B cell (primary cell): ENCODE data around the gene CMIP. TPM values are rescaled to one million over a fixed set of nuclear protein-coding genes. Genes with fewer than 3 reads are reported as not detected.

Source experiments
- ATAC-seq: fragments of 200-7000 bp; cut with Tn5 transposase; one replicate; pipeline ENCODE4 v1.10.0; 2021; ENCODE audit warnings: low read depth, mild to moderate bottlenecking, moderate number of reproducible peaks, moderate library complexity
- CTCF ChIA-PET: fragments of 350-600 bp; sonication (Branson Sonifier 250); formaldehyde crosslinking; loops from one replicate; lab custom pipeline; 2021; ENCODE audit warnings: antibody characterized with exemption, inconsistent platforms; lab: Charles Lee
- POLR2A ChIA-PET: fragments of 350-600 bp; sonication (Branson Sonifier 250); formaldehyde crosslinking; loops from one replicate; lab custom pipeline; 2021; ENCODE audit warnings: antibody characterized with exemption; lab: Charles Lee
- DNase-seq: peaks from one replicate; pipeline ENCODE4 v3.0.0; 2013
- H2AFZ ChIP-seq: 2 replicates; pipeline ENCODE4 v1.6.1; 2012; ENCODE audit warnings: mild to moderate bottlenecking, low read depth, low read length; ENCODE audit not compliant: insufficient read depth, poor library complexity, severe bottlenecking
- H3K27ac ChIP-seq, 2 donors: 1 replicate in 1 of 2; 2 replicates in 1 of 2; pipeline ENCODE4 v1.5.1; 2012 to 2013; ENCODE audit warnings: low read length in 2 of 2, mild to moderate bottlenecking in 2 of 2, moderate library complexity in 1 of 2
- H3K27me3 ChIP-seq, 4 experiments: fragments of 200-600 bp in 1 of 4; sonication (generic) in 1 of 4; replicated peaks in 1 of 4; 1 replicate in 2 of 4; 2 replicates in 2 of 4; pipeline versions ENCODE4 v1.6.1 to v1.7.0; 2013 to 2016; ENCODE audit warnings: low read length in 3 of 4, mild to moderate bottlenecking in 2 of 4, mixed read lengths in 1 of 4, moderate library complexity in 1 of 4; ENCODE audit not compliant: insufficient read depth in 4 of 4, control insufficient read depth in 3 of 4; ENCODE audit errors: control extremely low read depth in 1 of 4
- H3K36me3 ChIP-seq, 2 experiments: replicated peaks in 1 of 2; 1 replicate in 1 of 2; 2 replicates in 1 of 2; pipeline versions ENCODE4 v1.6.1 to v1.7.1; 2013; ENCODE audit warnings: low read length in 1 of 2; ENCODE audit not compliant: insufficient read depth in 2 of 2, control insufficient read depth in 1 of 2; ENCODE audit errors: control extremely low read depth in 1 of 2, extremely low read depth in 1 of 2
- H3K4me1 ChIP-seq, 2 donors: fragments of 200-600 bp in 1 of 2; sonication (generic) in 1 of 2; 1 replicate in 1 of 2; 2 replicates in 1 of 2; pipeline versions ENCODE4 v1.5.1 to v1.6.1; 2013 to 2017; ENCODE audit warnings: low read length in 2 of 2; ENCODE audit not compliant: control insufficient read depth in 2 of 2, insufficient read depth in 2 of 2
- H3K4me2 ChIP-seq: replicated peaks from 2 replicates; pipeline ENCODE3; 2012; ENCODE audit warnings: mild to moderate bottlenecking, low read depth, low read length; ENCODE audit not compliant: poor library complexity, severe bottlenecking
- H3K4me3 ChIP-seq, 5 experiments: fragments of 200-600 bp in 1 of 5; sonication (generic) in 1 of 5; 1 replicate in 3 of 5; 2 replicates in 2 of 5; pipeline versions ENCODE4 v1.5.1 to v1.7.0; 2011 to 2016; ENCODE audit warnings: low read length in 4 of 5, mild to moderate bottlenecking in 4 of 5, low read depth in 2 of 5, control low read depth in 1 of 5, moderate library complexity in 1 of 5; ENCODE audit not compliant: insufficient read depth in 1 of 5; ENCODE audit errors: control extremely low read depth in 1 of 5, extremely low read depth in 1 of 5
- H3K79me2 ChIP-seq: fragments of 200-600 bp; sonication (generic); one replicate; pipeline ENCODE4 v1.6.0; 2016; ENCODE audit warnings: low read length; ENCODE audit not compliant: control insufficient read depth, insufficient read depth
- H3K9ac ChIP-seq: fragments of 200-600 bp; sonication (generic); 2 replicates; pipeline ENCODE4 v1.6.1; 2017; ENCODE audit warnings: mild to moderate bottlenecking, low read length, moderate library complexity
- H3K9me3 ChIP-seq, 3 donors: one replicate each; pipeline versions ENCODE4 v1.6.1 to v1.7.1; 2013; ENCODE audit warnings: low read length in 2 of 3; ENCODE audit not compliant: control insufficient read depth in 2 of 3, insufficient read depth in 1 of 3; ENCODE audit errors: control extremely low read depth in 1 of 3
- H4K20me1 ChIP-seq: 2 replicates; pipeline ENCODE4 v1.6.0; 2012; ENCODE audit warnings: mild to moderate bottlenecking, low read length; ENCODE audit not compliant: insufficient read depth, control insufficient read depth, poor library complexity, severe bottlenecking
- H3K27ac Mint-ChIP-seq: one replicate; pipeline ENCODE4 v1.8.0; 2021; ENCODE audit warnings: mixed read lengths
- H3K27me3 Mint-ChIP-seq: one replicate; pipeline ENCODE4 v1.8.0; 2021; ENCODE audit warnings: mixed read lengths
- H3K4me1 Mint-ChIP-seq: one replicate; pipeline ENCODE4 v1.8.0; 2021; ENCODE audit warnings: mixed read lengths
- H3K4me3 Mint-ChIP-seq: one replicate; pipeline ENCODE4 v1.8.0; 2021; ENCODE audit warnings: mixed read lengths
- H3K9me3 Mint-ChIP-seq: one replicate; pipeline ENCODE4 v1.8.0; 2022; ENCODE audit warnings: mixed read lengths; ENCODE audit not compliant: insufficient read depth
- EZH2 ChIP-seq: IDR thresholded peaks from 2 replicates; pipeline ENCODE4 v1.6.1; 2012; ENCODE audit warnings: borderline replicate concordance, low read depth, mild to moderate bottlenecking, moderate library complexity, low read length; ENCODE audit not compliant: insufficient read depth, poor library complexity, severe bottlenecking
- WGBS: methylation state at CpG from one replicate; pipeline ENCODE4 v1.1.5; 2013; ENCODE audit warnings: missing lambda C conversion rate; ENCODE audit not compliant: insufficient coverage; 5-methylcytosine and 5-hydroxymethylcytosine counted together
- intact Hi-C: fragments of 100-400 bp; cut with micrococcal nuclease; formaldehyde crosslinking; loops from one replicate; pipeline ENCODE4 v1.10.0; 2022
- polyA plus RNA-seq: library from polyadenylated mRNA; depleted of rRNA; stranded (reverse); fragments of >200 nt; gene quantifications from 2 replicates; pipeline ENCODE4 v1.2.3, GENCODE V29; 2012
- total RNA-seq, 2 donors: library from RNA; stranded (reverse); fragments of 120-200 nt in 1 of 2; gene quantifications; 1 replicate in 1 of 2; 2 replicates in 1 of 2; pipeline versions ENCODE4 v1.2.3 to v1.2.4, GENCODE V29; 2013 to 2022
- TF ChIP-seq, protein P1 (sequence below): fragments of 200-600 bp; IDR thresholded peaks from one replicate; pipeline ENCODE4 v1.8.0; 2022; ENCODE audit warnings: antibody characterized with exemption, mild to moderate bottlenecking

Gene CMIP
- total and polyA plus RNA-seq, 2 donors (not counting 1 experiment from before 2014, with no cell fraction given): 27.1 to 155 TPM

DNA sequence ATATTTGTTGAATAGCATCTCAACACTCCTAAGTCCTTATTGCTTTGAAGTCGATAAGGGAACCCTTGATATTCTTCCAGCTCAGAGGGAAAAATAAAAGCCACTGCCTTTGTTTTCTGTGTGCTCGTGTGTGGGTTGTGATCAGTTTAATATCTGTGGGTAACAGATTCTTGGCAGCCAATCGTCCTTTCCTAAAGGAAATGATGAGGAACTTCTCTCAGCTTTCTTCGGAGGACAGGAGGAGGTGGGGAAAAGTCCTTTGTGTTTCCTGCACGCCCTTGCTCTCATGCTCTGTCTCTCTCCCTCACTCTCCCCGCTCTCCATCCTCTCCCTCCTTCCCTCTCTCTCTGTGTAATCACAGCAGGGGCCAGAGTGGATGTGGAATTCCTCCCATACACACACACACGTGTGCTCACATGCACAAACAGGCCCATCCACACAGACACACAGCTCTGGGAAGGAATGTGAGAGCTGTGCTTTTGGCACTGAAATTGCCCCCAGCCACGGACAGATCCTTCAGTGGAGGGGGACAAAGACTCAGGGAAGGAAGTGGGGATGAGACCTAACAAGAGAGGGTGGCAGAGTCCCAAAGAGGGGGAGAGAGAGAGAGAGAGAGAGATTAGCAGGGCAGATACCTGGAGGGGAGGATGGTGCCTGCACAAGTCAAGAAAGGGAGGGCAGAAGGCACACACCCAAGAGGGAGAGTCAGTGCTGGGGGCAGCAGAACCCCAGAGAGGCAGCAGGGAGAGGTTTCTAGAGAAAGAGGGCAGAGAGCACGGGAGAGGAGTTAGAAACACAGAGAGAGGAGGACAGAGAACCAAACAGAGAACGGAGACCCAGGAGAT, 250.9 kb downstream of the CMIP start:
- H4K20me1 ChIP-seq: peaks cover 17% of the 10 kb centered on the region
- Mint-ChIP-seq H3K9me3 (no peaks in the 10 kb centered on the region), H3K4me1 (no peaks in the 10 kb centered on the region), H3K27me3 (no peaks in the 10 kb centered on the region), H3K4me3 (no peak overlapping the region), H3K27ac (no peak overlapping the region)
- POLR2A ChIA-PET: no interaction called here
- no peaks in the 10 kb centered on the region for H3K4me1 ChIP-seq
- ATAC-seq (no peak), DNase-seq (no peak)
- intact Hi-C loops: no loop called here
- no peak overlapping the region for H3K27ac ChIP-seq
- peaks cover 3 to 91% of the 10 kb centered on the region in 2 experiments for H3K36me3 ChIP-seq
- WGBS: 85% methylated on average over 2 of the region's 10 CpGs
- TF ChIP-seq, protein P1, sequence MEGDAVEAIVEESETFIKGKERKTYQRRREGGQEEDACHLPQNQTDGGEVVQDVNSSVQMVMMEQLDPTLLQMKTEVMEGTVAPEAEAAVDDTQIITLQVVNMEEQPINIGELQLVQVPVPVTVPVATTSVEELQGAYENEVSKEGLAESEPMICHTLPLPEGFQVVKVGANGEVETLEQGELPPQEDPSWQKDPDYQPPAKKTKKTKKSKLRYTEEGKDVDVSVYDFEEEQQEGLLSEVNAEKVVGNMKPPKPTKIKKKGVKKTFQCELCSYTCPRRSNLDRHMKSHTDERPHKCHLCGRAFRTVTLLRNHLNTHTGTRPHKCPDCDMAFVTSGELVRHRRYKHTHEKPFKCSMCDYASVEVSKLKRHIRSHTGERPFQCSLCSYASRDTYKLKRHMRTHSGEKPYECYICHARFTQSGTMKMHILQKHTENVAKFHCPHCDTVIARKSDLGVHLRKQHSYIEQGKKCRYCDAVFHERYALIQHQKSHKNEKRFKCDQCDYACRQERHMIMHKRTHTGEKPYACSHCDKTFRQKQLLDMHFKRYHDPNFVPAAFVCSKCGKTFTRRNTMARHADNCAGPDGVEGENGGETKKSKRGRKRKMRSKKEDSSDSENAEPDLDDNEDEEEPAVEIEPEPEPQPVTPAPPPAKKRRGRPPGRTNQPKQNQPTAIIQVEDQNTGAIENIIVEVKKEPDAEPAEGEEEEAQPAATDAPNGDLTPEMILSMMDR: no peak
- no peak for TF ChIP-seq EZH2
- no peak overlapping the region for H3K4me2 ChIP-seq
- H3K9ac ChIP-seq: no peak overlapping the region
- CTCF ChIA-PET: interaction anchor here (0.9 to 4.1 kb wide), 6 partner anchors 19 to 331 kb away, joined by 3 to 33 read pairs (median 9); no protein-coding TSS in a partner anchor
- H3K9me3 ChIP-seq: no peaks in the 10 kb centered on the region
- no peak overlapping the region for H2AFZ ChIP-seq
- H3K4me3 ChIP-seq: no peak overlapping the region
- no peaks in the 10 kb centered on the region for H3K27me3 ChIP-seq
- H3K79me2 ChIP-seq: no peaks in the 10 kb centered on the region
